Spleen (tissue), 11 donors: ENCODE data around the gene LDHD. TPM values are rescaled to one million over a fixed set of nuclear protein-coding genes. Genes with fewer than 3 reads are reported as not detected.

Source experiments
- DNase-seq: peaks from one replicate; pipeline ENCODE4 v3.0.0-alpha.2; 2020
- H3K27ac ChIP-seq, 8 donors: fragments of 200-600 bp; sonication (generic) in 7 of 8; 1 replicate in 4 of 8; 2 replicates in 4 of 8; pipeline versions ENCODE4 v1.5.0 to v1.8.0; 2016 to 2021; ENCODE audit warnings: inconsistent platforms in 4 of 8, mild to moderate bottlenecking in 4 of 8, moderate library complexity in 1 of 8
- H3K27me3 ChIP-seq, 7 donors: fragments of 200-600 bp; sonication (generic) in 6 of 7; replicated peaks in 1 of 7; 1 replicate in 4 of 7; 2 replicates in 3 of 7; pipeline versions ENCODE4 v1.5.0 to v1.8.0; 2016 to 2021; ENCODE audit warnings: inconsistent platforms in 3 of 7, mild to moderate bottlenecking in 1 of 7
- H3K36me3 ChIP-seq, 6 donors: fragments of 200-600 bp; sonication (generic) in 5 of 6; 1 replicate in 4 of 6; 2 replicates in 2 of 6; pipeline versions ENCODE4 v1.5.0 to v1.8.0; 2016 to 2021; ENCODE audit warnings: inconsistent platforms in 2 of 6
- H3K4me1 ChIP-seq, 6 donors: fragments of 200-600 bp; sonication (generic) in 5 of 6; 1 replicate in 3 of 6; 2 replicates in 3 of 6; pipeline versions ENCODE4 v1.5.0 to v1.8.0; 2016 to 2021; ENCODE audit warnings: inconsistent platforms in 3 of 6
- H3K4me3 ChIP-seq, 8 donors: fragments of 200-600 bp; sonication (generic) in 7 of 8; 1 replicate in 4 of 8; 2 replicates in 4 of 8; pipeline versions ENCODE4 v1.5.0 to v1.8.0; 2016 to 2021; ENCODE audit warnings: inconsistent platforms in 4 of 8, mild to moderate bottlenecking in 4 of 8, moderate library complexity in 2 of 8
- H3K9me3 ChIP-seq, 8 donors: fragments of 200-600 bp; sonication (generic) in 7 of 8; 1 replicate in 4 of 8; 2 replicates in 4 of 8; pipeline versions ENCODE4 v1.5.0 to v1.8.0; 2016 to 2021; ENCODE audit warnings: inconsistent platforms in 4 of 8
- POLR2A ChIP-seq, 3 donors: fragments of 450-650 bp; IDR thresholded peaks; one replicate each; pipeline ENCODE4 v1.5.1; 2017; ENCODE audit warnings: antibody characterized with exemption in 3 of 3, mild to moderate bottlenecking in 1 of 3
- POLR2AphosphoS5 ChIP-seq, 3 donors: sonication (generic); formaldehyde crosslinking; IDR thresholded peaks; one replicate each; pipeline ENCODE4 v1.5.1; 2017; ENCODE audit warnings: antibody characterized with exemption in 3 of 3
- WGBS, 5 donors: extraction: QIAGEN DNeasy Blood & Tissue Kit in 3 of 5; methylation state at CpG; one replicate each; pipeline versions ENCODE4 v1.1.5 to v1.1.7; 2013 to 2018; 5-methylcytosine and 5-hydroxymethylcytosine counted together
- intact Hi-C: fragments of 100-400 bp; cut with DNase I; formaldehyde crosslinking; loops from one replicate; pipeline ENCODE4 v1.15.0; 2023; ENCODE audit warnings: low total_unique reads
- polyA plus RNA-seq, 3 donors: library from polyadenylated mRNA; stranded (reverse); fragments of 200-250 nt; gene quantifications; one replicate each; pipeline ENCODE4 v1.2.1, GENCODE V29; 2013
- total RNA-seq, 7 donors: library from RNA; depleted of rRNA in 3 of 7; stranded (reverse); fragments of >200 nt in 3 of 7; fragmentation: NEBNext Ultra II Directional in 4 of 7; extraction: Animal tissue kit (Norgen Biotek cat#: 25700) in 4 of 7; gene quantifications; one replicate each; pipeline versions ENCODE4 v1.1.0 to v1.2.1, GENCODE V29; 2016 to 2021
- TF ChIP-seq, protein P1 (sequence below), 11 experiments: fragments of 200-600 bp in 7 of 11; fragments of 450-650 bp in 4 of 11; sonication (generic) in 4 of 11; IDR thresholded peaks in 8 of 11; conservative IDR thresholded peaks in 3 of 11; 1 replicate in 7 of 11; 2 replicates in 4 of 11; pipeline versions ENCODE4 v1.4.0 to v1.8.0; 2016 to 2021; ENCODE audit warnings: antibody characterized with exemption in 11 of 11, inconsistent platforms in 4 of 11, mild to moderate bottlenecking in 1 of 11
- donor health status: healthy with polysubstance abuse.
- donor health status: DM: no; HTN: no; CAD: no; lungs with moderate emphysema.
- donor health status: DM: no; HTN: no; CAD: no.
- donor health status: Bipolar disorder and iron deficiency.
- donor health status: healthy.
- donor health status: DM: no; HTN: no; CAD: no.
- donor health status: DM: yes; HTN: yes; CAD: no.

The LDHD gene
- total and polyA plus RNA-seq, 10 donors: 0.53 to 3.3 (median 1.1) TPM

DNA sequence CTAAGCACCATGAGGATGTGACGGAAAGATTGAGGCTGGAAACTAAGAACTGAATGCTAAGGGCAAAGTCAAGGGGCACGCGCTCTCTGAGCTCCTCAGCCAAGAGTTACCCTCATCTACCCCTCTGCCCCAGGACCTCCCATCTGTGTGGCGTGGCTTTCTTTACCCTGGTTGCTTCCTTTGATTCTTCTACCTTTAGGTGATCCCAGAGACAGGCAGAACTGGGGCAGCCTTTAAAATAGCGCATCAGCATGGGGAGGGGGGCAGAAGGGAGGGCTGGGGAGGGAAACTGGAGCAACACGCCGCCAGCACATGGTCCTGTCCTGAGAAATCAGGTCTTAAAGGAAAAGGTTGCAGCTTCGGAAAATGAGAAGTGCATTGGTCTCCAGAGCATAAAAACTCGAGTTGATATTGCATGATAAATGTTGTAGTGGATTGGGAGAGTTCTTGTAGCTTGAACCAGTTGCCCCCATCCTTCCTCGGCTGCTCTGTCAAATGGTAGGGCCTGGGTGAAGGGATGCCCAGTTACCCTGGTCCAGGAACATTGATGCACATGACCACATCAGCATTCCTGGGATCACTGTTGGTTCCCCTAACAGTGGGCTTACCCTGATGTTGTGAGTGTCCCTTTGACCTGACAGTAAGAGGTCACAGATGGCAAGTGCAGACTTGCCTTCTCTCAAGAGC, 29.7 kb downstream of the LDHD start:
- H3K9me3 ChIP-seq: no peaks in the 10 kb centered on the region
- no peaks in the 10 kb centered on the region for H3K36me3 ChIP-seq
- H3K27ac ChIP-seq: peak overlapping the region in 1 of 8 donors; percentile 15
- no peak overlapping the region for H3K4me3 ChIP-seq
- intact Hi-C loops: no loop called here
- peaks cover 0 to 35% (median 0%) of the 10 kb centered on the region in 7 donors for H3K27me3 ChIP-seq
- DNase-seq: no peak
- peaks cover 3 to 25% (median 15%) of the 10 kb centered on the region in 6 donors for H3K4me1 ChIP-seq
- TF ChIP-seq POLR2A (IDR thresholded peaks at IDR 0.05) (no peak), POLR2AphosphoS5 (IDR thresholded peaks at IDR 0.05) (no peak)
- TF ChIP-seq, protein P1, sequence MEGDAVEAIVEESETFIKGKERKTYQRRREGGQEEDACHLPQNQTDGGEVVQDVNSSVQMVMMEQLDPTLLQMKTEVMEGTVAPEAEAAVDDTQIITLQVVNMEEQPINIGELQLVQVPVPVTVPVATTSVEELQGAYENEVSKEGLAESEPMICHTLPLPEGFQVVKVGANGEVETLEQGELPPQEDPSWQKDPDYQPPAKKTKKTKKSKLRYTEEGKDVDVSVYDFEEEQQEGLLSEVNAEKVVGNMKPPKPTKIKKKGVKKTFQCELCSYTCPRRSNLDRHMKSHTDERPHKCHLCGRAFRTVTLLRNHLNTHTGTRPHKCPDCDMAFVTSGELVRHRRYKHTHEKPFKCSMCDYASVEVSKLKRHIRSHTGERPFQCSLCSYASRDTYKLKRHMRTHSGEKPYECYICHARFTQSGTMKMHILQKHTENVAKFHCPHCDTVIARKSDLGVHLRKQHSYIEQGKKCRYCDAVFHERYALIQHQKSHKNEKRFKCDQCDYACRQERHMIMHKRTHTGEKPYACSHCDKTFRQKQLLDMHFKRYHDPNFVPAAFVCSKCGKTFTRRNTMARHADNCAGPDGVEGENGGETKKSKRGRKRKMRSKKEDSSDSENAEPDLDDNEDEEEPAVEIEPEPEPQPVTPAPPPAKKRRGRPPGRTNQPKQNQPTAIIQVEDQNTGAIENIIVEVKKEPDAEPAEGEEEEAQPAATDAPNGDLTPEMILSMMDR (IDR thresholded peaks at IDR 0.05 in 8 of 11, conservative IDR thresholded peaks at IDR 0.05 in 3 of 11): no peak
- 73 to 82% (median 79%) methylated on average over 10 of the region's 10 CpGs for WGBS, 5 donors

DNA sequence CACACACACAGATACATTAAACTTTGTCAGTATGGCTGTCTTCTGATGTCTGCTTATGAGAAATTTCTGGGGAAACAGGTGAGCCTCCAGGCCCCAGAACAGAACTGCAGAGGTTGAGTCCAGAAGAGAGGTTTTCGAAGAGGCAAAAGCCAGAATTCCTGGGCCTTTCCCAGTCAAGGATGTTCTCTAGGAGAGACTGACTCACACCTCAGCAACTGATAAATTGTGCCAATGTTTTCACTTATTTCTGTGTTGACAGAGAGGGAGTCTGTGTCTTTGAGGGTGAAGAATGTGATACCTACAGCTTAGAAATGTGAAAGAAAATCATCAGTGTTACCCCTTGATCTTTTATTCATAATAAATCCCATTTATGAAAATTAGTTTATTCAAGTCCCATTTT, 30.3 kb downstream of the LDHD start:
- TF ChIP-seq, protein P1 (IDR thresholded peaks at IDR 0.05 in 8 of 11, conservative IDR thresholded peaks at IDR 0.05 in 3 of 11): no peak
- no peak for TF ChIP-seq POLR2AphosphoS5 (IDR thresholded peaks at IDR 0.05)
- no peak for TF ChIP-seq POLR2A (IDR thresholded peaks at IDR 0.05)
- DNase-seq: no peak
- H3K9me3 ChIP-seq: no peaks in the 10 kb centered on the region
- H3K4me1 ChIP-seq: peaks cover 3 to 29% (median 16%) of the 10 kb centered on the region in 6 donors
- no peak overlapping the region for H3K27ac ChIP-seq
- no peaks in the 10 kb centered on the region for H3K36me3 ChIP-seq
- 83 to 93% (median 88%) methylated on average over 1 of the region's 1 CpG for WGBS, 5 donors
- intact Hi-C loops: no loop called here
- H3K27me3 ChIP-seq: peaks cover 0 to 40% (median 0%) of the 10 kb centered on the region in 7 donors
- H3K4me3 ChIP-seq: no peak overlapping the region

DNA sequence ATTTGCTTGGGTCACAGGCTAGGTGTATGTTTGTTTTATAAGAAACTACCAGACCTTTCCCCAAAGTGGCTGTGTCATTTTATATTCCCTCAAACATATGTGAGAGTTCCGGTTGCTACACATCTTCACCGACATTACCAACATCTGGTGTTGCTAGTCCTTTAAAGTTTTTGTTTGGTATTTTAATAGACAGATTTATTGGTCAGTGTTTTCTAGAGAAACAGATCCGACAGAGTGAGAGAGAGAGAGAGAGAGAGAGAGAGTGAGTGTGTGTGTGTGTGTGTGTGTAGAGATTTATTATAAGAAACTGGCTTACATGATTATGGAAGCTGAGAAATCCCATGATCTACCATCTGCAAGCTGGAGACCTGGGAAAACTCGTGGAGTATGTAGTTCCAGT, 31.0 kb downstream of the LDHD start:
- intact Hi-C loops: no loop called here
- peaks cover 0 to 48% (median under 1%) of the 10 kb centered on the region in 7 donors for H3K27me3 ChIP-seq
- 89 to 95% (median 90%) methylated on average over 4 of the region's 4 CpGs for WGBS, 5 donors
- no peaks in the 10 kb centered on the region for H3K36me3 ChIP-seq
- no peaks in the 10 kb centered on the region for H3K9me3 ChIP-seq
- no peak for DNase-seq
- no peak overlapping the region for H3K4me3 ChIP-seq
- TF ChIP-seq POLR2A (IDR thresholded peaks at IDR 0.05) (no peak), POLR2AphosphoS5 (IDR thresholded peaks at IDR 0.05) (no peak)
- TF ChIP-seq, protein P1 (IDR thresholded peaks at IDR 0.05 in 8 of 11, conservative IDR thresholded peaks at IDR 0.05 in 3 of 11): no peak
- H3K4me1 ChIP-seq: peaks cover 3 to 37% (median 19%) of the 10 kb centered on the region in 6 donors
- no peak overlapping the region for H3K27ac ChIP-seq

DNA sequence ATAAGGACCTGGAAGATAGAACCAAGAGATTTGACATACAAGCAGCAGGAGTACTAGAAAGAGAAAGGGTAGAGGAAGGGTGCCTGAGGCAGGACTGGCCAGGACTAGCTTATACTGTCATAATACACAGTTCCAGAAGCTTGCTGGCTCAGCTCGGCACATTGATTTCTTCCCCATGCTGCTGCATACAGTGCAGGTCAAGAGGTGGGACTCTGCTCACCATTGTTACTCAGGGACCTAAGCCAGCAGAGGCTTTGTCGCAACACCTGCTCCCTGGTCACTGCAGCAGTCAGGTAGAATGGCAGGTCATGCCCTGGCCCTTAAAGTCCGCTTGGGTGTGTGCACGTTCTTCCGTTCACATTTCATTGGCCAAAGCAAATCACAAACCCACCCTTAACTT, 32.8 kb downstream of the LDHD start:
- Histone ChIP-seq H3K4me3 (no peak overlapping the region), H3K4me1 (peaks cover 3 to 37% (median 19%) of the 10 kb centered on the region in 6 donors), H3K27me3 (peaks cover 0 to 64% (median 9%) of the 10 kb centered on the region in 7 donors), H3K36me3 (no peaks in the 10 kb centered on the region), H3K27ac (no peak overlapping the region), H3K9me3 (no peaks in the 10 kb centered on the region)
- TF ChIP-seq, protein P1 (IDR thresholded peaks at IDR 0.05 in 8 of 11, conservative IDR thresholded peaks at IDR 0.05 in 3 of 11): no peak
- TF ChIP-seq POLR2A (IDR thresholded peaks at IDR 0.05) (no peak), POLR2AphosphoS5 (IDR thresholded peaks at IDR 0.05) (no peak)
- no peak for DNase-seq
- WGBS, 5 donors: 96 to 98% (median 97%) methylated on average over 5 of the region's 5 CpGs
- intact Hi-C loops: no loop called here
